Keratinocyte (primary cell): ENCODE results near the gene PPL.

Experiments used
- CTCF ChIP-seq, 3 experiments: IDR thresholded peaks in 1 of 3; conservative IDR thresholded peaks in 1 of 3; optimal IDR thresholded peaks in 1 of 3; 2 replicates in 2 of 3; 3 replicates in 1 of 3; pipeline versions ENCODE3 to v1.5.1; 2011; ENCODE audit warnings: low read length in 3 of 3, mild to moderate bottlenecking in 3 of 3, moderate library complexity in 2 of 3, control low read depth in 1 of 3, inconsistent platforms in 1 of 3; ENCODE audit not compliant: insufficient read depth in 2 of 3; ENCODE audit errors: extremely low read depth in 1 of 3
- EZH2 ChIP-seq: IDR thresholded peaks from one replicate; pipeline ENCODE4 v1.6.1; 2012; ENCODE audit warnings: inconsistent platforms, mild to moderate bottlenecking, low read length, moderate library complexity

GRCh38 chr16:4908854-4909401 lies 28.0 kb downstream of the PPL start:
- TF ChIP-seq CTCF (optimal IDR thresholded peaks at IDR 0.05 in 1 of 3, IDR thresholded peaks at IDR 0.05 in 1 of 3, conservative IDR thresholded peaks at IDR 0.05 in 1 of 3; ENCODE audit: extremely low read depth in 1 of 3, insufficient read depth in 2 of 3, low read length in 3 of 3) (no peak), EZH2 (no peak)
